Trophoblast cell (in vitro differentiated cells and primary cell): Measurements from ENCODE around the gene NUTM2F.
"Not testable (repeated sequence)": the region's sequence is repeated elsewhere in the genome, so short reads cannot be mapped to it uniquely, and the experiment has no call there.

Experiments used
- DNase-seq, 2 donors: peaks; one replicate each; pipeline ENCODE4 v3.0.0-alpha.2; 2016
- H2AFZ ChIP-seq: 2 replicates; pipeline ENCODE4 v1.6.1; 2013; ENCODE audit warnings: low read length, moderate library complexity, mild to moderate bottlenecking; ENCODE audit not compliant: insufficient read depth, poor library complexity
- H2AK5ac ChIP-seq: 2 replicates; pipeline ENCODE4 v1.6.1; 2013; ENCODE audit warnings: mild to moderate bottlenecking, low read length
- H2BK120ac ChIP-seq: 2 replicates; pipeline ENCODE4 v1.6.1; 2013; ENCODE audit warnings: low read length, mild to moderate bottlenecking, moderate library complexity; ENCODE audit not compliant: insufficient read depth, poor library complexity
- H2BK12ac ChIP-seq: 2 replicates; pipeline ENCODE4 v1.6.1; 2013; ENCODE audit warnings: mild to moderate bottlenecking, low read length, moderate library complexity
- H2BK5ac ChIP-seq: 2 replicates; pipeline ENCODE4 v1.6.1; 2013; ENCODE audit warnings: low read length, low read depth, moderate library complexity, mild to moderate bottlenecking; ENCODE audit not compliant: poor library complexity
- H3K14ac ChIP-seq: 2 replicates; pipeline ENCODE4 v1.6.1; 2013; ENCODE audit warnings: mild to moderate bottlenecking, low read length
- H3K18ac ChIP-seq: 2 replicates; pipeline ENCODE4 v1.6.1; 2013; ENCODE audit warnings: mild to moderate bottlenecking, low read length
- H3K23ac ChIP-seq: 2 replicates; pipeline ENCODE4 v1.6.1; 2013; ENCODE audit warnings: low read length
- H3K27ac ChIP-seq: 2 replicates; pipeline ENCODE4 v1.5.1; 2013; ENCODE audit warnings: low read depth, mild to moderate bottlenecking, inconsistent platforms, low read length, moderate library complexity
- H3K27me3 ChIP-seq: 2 replicates; pipeline ENCODE4 v1.6.1; 2013; ENCODE audit warnings: inconsistent platforms, mild to moderate bottlenecking, low read length, moderate library complexity; ENCODE audit not compliant: insufficient read depth
- H3K36me3 ChIP-seq, 2 experiments: 1 replicate in 1 of 2; 2 replicates in 1 of 2; pipeline ENCODE4 v1.6.1; 2013; ENCODE audit warnings: low read length in 2 of 2, mild to moderate bottlenecking in 2 of 2, moderate library complexity in 1 of 2; ENCODE audit not compliant: insufficient read depth in 2 of 2, control insufficient read depth in 1 of 2
- H3K4ac ChIP-seq: 2 replicates; pipeline ENCODE4 v1.6.1; 2013; ENCODE audit warnings: low read depth, mild to moderate bottlenecking, low read length, moderate library complexity
- H3K4me1 ChIP-seq, 2 experiments: 1 replicate in 1 of 2; 2 replicates in 1 of 2; pipeline ENCODE4 v1.6.1; 2013; ENCODE audit warnings: low read length in 2 of 2, mild to moderate bottlenecking in 2 of 2, moderate library complexity in 1 of 2; ENCODE audit not compliant: insufficient read depth in 2 of 2, control insufficient read depth in 1 of 2
- H3K4me2 ChIP-seq: 2 replicates; pipeline ENCODE4 v1.6.1; 2013; ENCODE audit warnings: inconsistent platforms, mild to moderate bottlenecking, low read length, moderate library complexity
- H3K4me3 ChIP-seq: 2 replicates; pipeline ENCODE4 v1.5.1; 2013; ENCODE audit warnings: mild to moderate bottlenecking, low read depth, low read length, inconsistent platforms
- H3K79me1 ChIP-seq: one replicate; pipeline ENCODE4 v1.6.1; 2013; ENCODE audit warnings: low read length
- H3K79me2 ChIP-seq: 2 replicates; pipeline ENCODE4 v1.6.1; 2013; ENCODE audit warnings: low read length, mild to moderate bottlenecking; ENCODE audit not compliant: control insufficient read depth, insufficient read depth, poor library complexity
- H3K9ac ChIP-seq: 2 replicates; pipeline ENCODE4 v1.6.1; 2013; ENCODE audit warnings: mild to moderate bottlenecking, low read length
- H3K9me3 ChIP-seq: 2 replicates; pipeline ENCODE4 v1.6.1; 2013; ENCODE audit warnings: low read depth, mild to moderate bottlenecking, control low read depth, inconsistent platforms, low read length; ENCODE audit not compliant: insufficient read depth
- H4K12ac ChIP-seq: 2 replicates; pipeline ENCODE4 v1.6.1; 2013; ENCODE audit warnings: low read depth, mild to moderate bottlenecking, low read length, moderate library complexity
- H4K8ac ChIP-seq: 2 replicates; pipeline ENCODE4 v1.6.1; 2013; ENCODE audit warnings: low read depth, mild to moderate bottlenecking, low read length, moderate library complexity
- H4K91ac ChIP-seq: one replicate; pipeline ENCODE4 v1.6.1; 2013; ENCODE audit warnings: low read depth, mild to moderate bottlenecking, low read length, moderate library complexity
- WGBS: extraction: QIAGEN DNeasy Blood & Tissue Kit; methylation state at CpG from one replicate; pipeline ENCODE4 v1.1.7; 2013; ENCODE audit warnings: missing lambda C conversion rate; ENCODE audit not compliant: insufficient read length, insufficient coverage; ENCODE audit errors: extremely low coverage; 5-methylcytosine and 5-hydroxymethylcytosine counted together

The NUTM2F gene

GRCh38 chr9:94370266-94370665 lies 41.8 kb upstream of the NUTM2F start:
- H3K36me3 ChIP-seq, H3K79me2 ChIP-seq, H3K4me3 ChIP-seq, H3K14ac ChIP-seq, DNase-seq, H3K79me1 ChIP-seq, H3K23ac ChIP-seq, H2AK5ac ChIP-seq, H3K18ac ChIP-seq, H3K9me3 ChIP-seq, H2BK120ac ChIP-seq, H3K27ac ChIP-seq, H2BK5ac ChIP-seq, H3K4me1 ChIP-seq, H2BK12ac ChIP-seq, H4K8ac ChIP-seq, H2AFZ ChIP-seq, H4K12ac ChIP-seq, H3K27me3 ChIP-seq, H3K4me2 ChIP-seq, H3K9ac ChIP-seq, H3K4ac ChIP-seq, H4K91ac ChIP-seq: not testable (repeated sequence)
- no CpG with 5 or more reads among the region's 3 CpGs for WGBS

- not testable (repeated sequence) for H3K4me2 ChIP-seq, H4K12ac ChIP-seq, H4K8ac ChIP-seq, H3K4ac ChIP-seq, H2AFZ ChIP-seq, H3K9ac ChIP-seq, H3K79me1 ChIP-seq, H3K14ac ChIP-seq, H4K91ac ChIP-seq, H3K18ac ChIP-seq, H2BK12ac ChIP-seq, H3K9me3 ChIP-seq, H3K36me3 ChIP-seq, DNase-seq, H3K79me2 ChIP-seq, H2BK120ac ChIP-seq, H3K27ac ChIP-seq, H2AK5ac ChIP-seq, H3K27me3 ChIP-seq, H2BK5ac ChIP-seq, H3K4me3 ChIP-seq, H3K23ac ChIP-seq, H3K4me1 ChIP-seq
- WGBS, result no CpG with 5 or more reads among the region's 2 CpGs
These were observed 35.7 kb upstream of the NUTM2F start for GRCh38 chr9:94364093-94364614.

GRCh38 chr9:94357158-94357557 lies 28.7 kb upstream of the NUTM2F start:
- not testable (repeated sequence) for DNase-seq, H3K27ac ChIP-seq, H4K12ac ChIP-seq, H3K14ac ChIP-seq, H4K91ac ChIP-seq, H3K79me1 ChIP-seq, H3K36me3 ChIP-seq, H2BK120ac ChIP-seq, H3K79me2 ChIP-seq, H3K9me3 ChIP-seq, H3K4me1 ChIP-seq, H3K23ac ChIP-seq, H2AFZ ChIP-seq, H4K8ac ChIP-seq, H2BK5ac ChIP-seq, H2BK12ac ChIP-seq, H3K27me3 ChIP-seq, H3K9ac ChIP-seq, H3K4ac ChIP-seq, H3K18ac ChIP-seq, H2AK5ac ChIP-seq, H3K4me3 ChIP-seq, H3K4me2 ChIP-seq
- no CpG with 5 or more reads among the region's 1 CpG for WGBS

DNA sequence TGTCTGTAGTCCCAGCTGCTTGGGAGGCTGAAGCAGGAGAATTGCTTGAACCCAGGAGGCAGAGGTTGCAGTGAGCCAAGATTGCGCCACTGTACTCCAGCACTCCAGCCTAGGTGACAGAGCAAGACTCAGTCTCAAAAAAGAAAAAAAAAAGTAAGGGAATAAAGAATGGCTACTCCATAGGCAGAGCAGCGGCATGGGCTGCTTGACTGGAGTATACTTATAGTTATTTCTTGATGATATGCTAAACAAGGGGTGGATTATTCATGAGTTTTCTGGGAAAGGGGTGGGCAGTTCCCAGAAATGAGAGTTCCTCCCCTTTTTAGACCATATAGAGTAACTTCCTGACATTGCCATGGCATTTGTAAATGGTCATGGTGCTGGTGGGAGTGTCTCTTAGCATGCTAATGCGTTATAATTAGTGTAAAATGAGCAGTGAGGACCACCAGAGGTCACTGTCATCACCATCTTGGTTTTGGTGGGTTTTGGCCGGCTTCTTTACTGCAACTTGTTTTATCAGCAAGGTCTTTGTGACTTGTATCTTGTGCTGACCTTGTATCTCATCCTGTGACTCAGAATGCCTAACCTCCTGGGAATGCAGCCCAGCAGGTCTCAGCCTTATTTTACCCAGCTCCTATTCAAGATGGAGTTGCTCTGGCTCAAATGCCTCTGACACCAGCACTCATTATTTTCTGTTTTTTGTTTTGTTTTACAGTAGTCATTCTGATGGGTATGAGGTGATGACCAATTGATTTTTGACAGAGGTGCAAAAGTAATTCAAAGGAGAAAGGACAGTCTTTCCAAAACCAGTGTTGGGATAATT lies 23.7 kb upstream of the NUTM2F start:
- H3K9me3 ChIP-seq, H4K91ac ChIP-seq, H2BK12ac ChIP-seq, H3K36me3 ChIP-seq, H4K8ac ChIP-seq, H3K14ac ChIP-seq, H3K9ac ChIP-seq, H3K4me1 ChIP-seq, H3K4me2 ChIP-seq, H3K4me3 ChIP-seq, H2BK5ac ChIP-seq, H3K18ac ChIP-seq, H3K79me2 ChIP-seq, H2AFZ ChIP-seq, H3K27me3 ChIP-seq, H3K27ac ChIP-seq, H3K23ac ChIP-seq, H3K79me1 ChIP-seq, H4K12ac ChIP-seq, H3K4ac ChIP-seq, H2AK5ac ChIP-seq, H2BK120ac ChIP-seq: not testable (repeated sequence)
- DNase-seq, result peak in 1 of 2 donors; percentile 43
- no CpG with 5 or more reads among the region's 4 CpGs for whole genome bisulfite sequencing
